Measurements from ENCODE around the gene ZNF655.

DNA sequence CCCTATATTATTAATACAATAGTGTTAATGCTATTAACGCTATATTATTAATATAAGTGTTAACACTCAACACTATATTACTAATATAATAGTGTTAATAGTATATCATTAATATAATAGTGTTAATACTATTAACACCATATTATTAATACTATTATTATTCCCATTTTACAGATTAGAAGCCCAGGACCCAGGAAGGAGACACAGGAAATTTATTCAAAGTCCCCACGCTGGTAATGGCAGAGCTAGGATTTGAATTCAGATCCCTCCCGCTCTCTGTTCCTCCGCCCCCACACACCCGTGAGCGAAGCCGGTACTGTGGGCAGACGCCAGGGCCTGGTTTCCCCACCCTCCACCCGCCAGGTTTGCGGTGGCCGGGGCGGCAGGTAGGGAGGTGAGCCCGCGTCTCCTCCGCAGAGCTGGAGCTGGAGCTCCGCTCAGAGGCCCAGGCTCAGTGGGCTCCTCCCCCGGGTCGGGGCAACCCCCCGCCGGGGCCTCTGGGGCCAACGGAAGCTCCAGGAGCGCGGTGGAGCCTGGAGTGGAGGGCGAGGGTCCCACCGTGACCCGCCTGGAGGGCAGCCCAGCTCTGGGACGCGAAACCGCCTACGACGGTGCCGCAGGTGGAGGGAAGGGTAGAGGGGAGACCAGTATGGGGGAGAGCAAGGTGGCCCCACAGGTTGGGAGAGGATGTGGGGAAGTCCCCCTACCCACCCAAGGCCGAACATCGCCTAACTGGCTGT is 39.5 kb downstream of the ZNF655 start, which contains the start of gene TMEM225B:
- TF ChIP-seq, protein P1, sequence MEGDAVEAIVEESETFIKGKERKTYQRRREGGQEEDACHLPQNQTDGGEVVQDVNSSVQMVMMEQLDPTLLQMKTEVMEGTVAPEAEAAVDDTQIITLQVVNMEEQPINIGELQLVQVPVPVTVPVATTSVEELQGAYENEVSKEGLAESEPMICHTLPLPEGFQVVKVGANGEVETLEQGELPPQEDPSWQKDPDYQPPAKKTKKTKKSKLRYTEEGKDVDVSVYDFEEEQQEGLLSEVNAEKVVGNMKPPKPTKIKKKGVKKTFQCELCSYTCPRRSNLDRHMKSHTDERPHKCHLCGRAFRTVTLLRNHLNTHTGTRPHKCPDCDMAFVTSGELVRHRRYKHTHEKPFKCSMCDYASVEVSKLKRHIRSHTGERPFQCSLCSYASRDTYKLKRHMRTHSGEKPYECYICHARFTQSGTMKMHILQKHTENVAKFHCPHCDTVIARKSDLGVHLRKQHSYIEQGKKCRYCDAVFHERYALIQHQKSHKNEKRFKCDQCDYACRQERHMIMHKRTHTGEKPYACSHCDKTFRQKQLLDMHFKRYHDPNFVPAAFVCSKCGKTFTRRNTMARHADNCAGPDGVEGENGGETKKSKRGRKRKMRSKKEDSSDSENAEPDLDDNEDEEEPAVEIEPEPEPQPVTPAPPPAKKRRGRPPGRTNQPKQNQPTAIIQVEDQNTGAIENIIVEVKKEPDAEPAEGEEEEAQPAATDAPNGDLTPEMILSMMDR (IDR thresholded peaks at IDR 0.05; ENCODE audit: low read depth, low read length): no peak
- no peak for TF ChIP-seq POLR2A (IDR thresholded peaks at IDR 0.05; ENCODE audit: extremely low read depth, insufficient read length)
- TF ChIP-seq, protein P2, sequence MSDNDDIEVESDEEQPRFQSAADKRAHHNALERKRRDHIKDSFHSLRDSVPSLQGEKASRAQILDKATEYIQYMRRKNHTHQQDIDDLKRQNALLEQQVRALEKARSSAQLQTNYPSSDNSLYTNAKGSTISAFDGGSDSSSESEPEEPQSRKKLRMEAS (IDR thresholded peaks at IDR 0.05; ENCODE audit: low read depth, low read length): no peak
